Uterus (tissue), 4 donors: Measurements from ENCODE around the gene ZIC4. TPM values are rescaled to one million over a fixed set of nuclear protein-coding genes. Genes with fewer than 3 reads are reported as not detected.

ENCODE experiments used
- DNase-seq, 2 donors: peaks; one replicate each; pipeline ENCODE4 v3.0.0-alpha.2; 2019 to 2020
- H3K27ac ChIP-seq, 2 donors: fragments of 200-600 bp; sonication (generic); 1 replicate in 1 of 2; 2 replicates in 1 of 2; pipeline ENCODE4 v1.5.1; 2016 to 2018
- H3K27me3 ChIP-seq, 2 donors: fragments of 200-600 bp; sonication (generic); one replicate each; pipeline ENCODE4 v1.5.1; 2018 to 2019; ENCODE audit warnings: control low read depth in 1 of 2
- H3K36me3 ChIP-seq, 2 donors: fragments of 200-600 bp; sonication (generic); one replicate each; pipeline ENCODE4 v1.5.1; 2019; ENCODE audit warnings: control low read depth in 1 of 2
- H3K4me1 ChIP-seq, 2 donors: fragments of 200-600 bp; sonication (generic); one replicate each; pipeline ENCODE4 v1.5.1; 2018 to 2019; ENCODE audit warnings: control low read depth in 1 of 2
- H3K4me3 ChIP-seq, 2 donors: fragments of 200-600 bp; sonication (generic); 1 replicate in 1 of 2; 2 replicates in 1 of 2; pipeline ENCODE4 v1.5.1; 2018 to 2019; ENCODE audit warnings: mild to moderate bottlenecking in 1 of 2
- H3K9me3 ChIP-seq, 2 donors: fragments of 200-600 bp; sonication (generic); one replicate each; pipeline ENCODE4 v1.5.1; 2019; ENCODE audit warnings: control low read depth in 1 of 2
- POLR2A ChIP-seq, 2 donors: fragments of 450-650 bp; IDR thresholded peaks; one replicate each; pipeline ENCODE4 v1.6.1; 2016; ENCODE audit warnings: antibody characterized with exemption in 2 of 2, mild to moderate bottlenecking in 1 of 2, moderate library complexity in 1 of 2
- intact Hi-C: fragments of 100-400 bp; cut with DNase I; formaldehyde crosslinking; loops from one replicate; pipeline ENCODE4 v1.15.1; 2023; ENCODE audit warnings: low total_unique reads
- total RNA-seq, 4 donors: library from RNA; depleted of rRNA in 3 of 4; stranded (reverse); fragments of >200 nt in 3 of 4; gene quantifications; one replicate each; pipeline versions ENCODE4 v1.1.0 to v1.2.4, GENCODE V29; 2014 to 2023
- TF ChIP-seq, protein P1 (sequence below), 4 experiments: fragments of 200-600 bp in 2 of 4; fragments of 450-650 bp in 2 of 4; sonication (generic) in 2 of 4; IDR thresholded peaks; one replicate each; pipeline ENCODE4 v1.5.1; 2016 to 2019; ENCODE audit warnings: antibody characterized with exemption in 4 of 4, mild to moderate bottlenecking in 2 of 4, moderate library complexity in 1 of 4
- donor health status: DM: yes; HTN: yes; CAD: no.

The ZIC4 gene
- total RNA-seq, 4 donors from 2014 or later, result not detected

DNA sequence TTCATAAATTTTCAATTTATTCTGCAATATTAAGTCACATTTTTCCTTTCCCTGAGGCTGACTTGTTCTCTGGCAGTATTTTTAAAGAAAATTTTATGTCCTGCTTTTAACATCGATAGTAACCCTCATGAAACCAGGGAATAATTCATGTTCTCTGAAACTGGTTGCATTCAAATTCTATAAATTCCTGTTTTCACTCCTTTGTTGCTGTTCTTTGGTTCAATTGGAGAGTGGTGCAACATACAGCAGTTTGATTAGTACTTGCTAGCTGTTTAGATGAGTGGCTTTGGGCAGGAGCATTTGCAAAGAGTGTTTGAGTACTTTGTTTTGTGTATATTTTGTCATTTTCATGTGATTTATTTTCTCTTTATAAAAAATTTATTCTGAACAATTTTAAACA is 22.0 kb upstream of the ZIC4 start:
- Histone ChIP-seq H3K9me3 (no peaks in the 10 kb centered on the region), H3K36me3 (no peaks in the 10 kb centered on the region), H3K27me3 (peaks cover 10 to 49% of the 10 kb centered on the region in 2 donors), H3K4me3 (no peak overlapping the region), H3K4me1 (no peaks in the 10 kb centered on the region), H3K27ac (no peak overlapping the region)
- no peak for DNase-seq
- no peak for TF ChIP-seq POLR2A (IDR thresholded peaks at IDR 0.05)
- TF ChIP-seq, protein P1, sequence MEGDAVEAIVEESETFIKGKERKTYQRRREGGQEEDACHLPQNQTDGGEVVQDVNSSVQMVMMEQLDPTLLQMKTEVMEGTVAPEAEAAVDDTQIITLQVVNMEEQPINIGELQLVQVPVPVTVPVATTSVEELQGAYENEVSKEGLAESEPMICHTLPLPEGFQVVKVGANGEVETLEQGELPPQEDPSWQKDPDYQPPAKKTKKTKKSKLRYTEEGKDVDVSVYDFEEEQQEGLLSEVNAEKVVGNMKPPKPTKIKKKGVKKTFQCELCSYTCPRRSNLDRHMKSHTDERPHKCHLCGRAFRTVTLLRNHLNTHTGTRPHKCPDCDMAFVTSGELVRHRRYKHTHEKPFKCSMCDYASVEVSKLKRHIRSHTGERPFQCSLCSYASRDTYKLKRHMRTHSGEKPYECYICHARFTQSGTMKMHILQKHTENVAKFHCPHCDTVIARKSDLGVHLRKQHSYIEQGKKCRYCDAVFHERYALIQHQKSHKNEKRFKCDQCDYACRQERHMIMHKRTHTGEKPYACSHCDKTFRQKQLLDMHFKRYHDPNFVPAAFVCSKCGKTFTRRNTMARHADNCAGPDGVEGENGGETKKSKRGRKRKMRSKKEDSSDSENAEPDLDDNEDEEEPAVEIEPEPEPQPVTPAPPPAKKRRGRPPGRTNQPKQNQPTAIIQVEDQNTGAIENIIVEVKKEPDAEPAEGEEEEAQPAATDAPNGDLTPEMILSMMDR (IDR thresholded peaks at IDR 0.05), result no peak
- intact Hi-C loops, result no loop called here

DNA sequence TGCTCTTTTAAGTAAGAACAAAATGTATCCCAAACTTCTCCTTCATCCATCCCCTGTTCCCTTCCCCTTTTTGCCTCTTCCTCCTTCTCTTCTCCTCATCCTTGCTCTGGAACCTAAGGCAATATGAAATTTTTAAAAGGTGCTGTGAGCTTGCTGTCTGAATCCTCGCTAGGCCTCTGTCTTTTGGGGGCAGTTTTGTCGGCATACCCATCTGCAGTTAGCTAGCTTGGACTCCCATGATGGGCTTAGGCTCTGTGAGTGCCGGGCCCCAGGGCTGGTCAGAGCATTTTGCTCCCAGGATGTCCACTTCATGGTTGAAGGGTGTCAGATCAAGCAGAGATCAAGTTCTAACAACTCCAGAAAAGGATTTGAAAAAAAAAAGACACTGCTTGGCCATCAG is 21.4 kb upstream of the ZIC4 start:
- H3K27me3 ChIP-seq, result peaks cover 14 to 55% of the 10 kb centered on the region in 2 donors
- H3K9me3 ChIP-seq, result no peaks in the 10 kb centered on the region
- no peaks in the 10 kb centered on the region for H3K36me3 ChIP-seq
- TF ChIP-seq, protein P1 (IDR thresholded peaks at IDR 0.05), result no peak
- TF ChIP-seq POLR2A (IDR thresholded peaks at IDR 0.05), result no peak
- intact Hi-C loops, result no loop called here
- no peak overlapping the region for H3K27ac ChIP-seq
- no peak for DNase-seq
- no peak overlapping the region for H3K4me3 ChIP-seq
- no peaks in the 10 kb centered on the region for H3K4me1 ChIP-seq

DNA sequence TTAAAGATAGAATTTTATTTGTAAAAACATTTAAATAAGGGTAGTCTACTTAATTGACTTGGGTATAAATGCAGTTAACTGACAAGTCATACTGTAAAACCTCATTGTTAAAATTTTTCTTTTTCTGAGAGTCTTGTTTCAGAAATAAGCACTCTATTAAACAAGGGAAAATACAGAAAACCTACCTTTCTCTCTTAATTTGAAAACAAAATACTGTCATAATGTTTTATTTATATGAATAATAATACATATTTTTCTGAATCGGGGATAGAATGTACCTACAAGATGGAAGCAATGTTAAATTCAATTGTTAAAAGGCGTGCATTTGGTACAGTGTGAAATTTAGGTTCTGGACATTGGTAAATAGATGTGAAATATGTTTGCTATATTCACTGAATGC is 20.6 kb upstream of the ZIC4 start:
- no peaks in the 10 kb centered on the region for H3K36me3 ChIP-seq
- no peaks in the 10 kb centered on the region for H3K9me3 ChIP-seq
- H3K27me3 ChIP-seq, result peaks cover 15 to 63% of the 10 kb centered on the region in 2 donors
- no peak for DNase-seq
- TF ChIP-seq, protein P1 (IDR thresholded peaks at IDR 0.05), result no peak
- TF ChIP-seq POLR2A (IDR thresholded peaks at IDR 0.05), result no peak
- H3K27ac ChIP-seq, result no peak overlapping the region
- H3K4me1 ChIP-seq, result no peaks in the 10 kb centered on the region
- H3K4me3 ChIP-seq, result no peak overlapping the region
- intact Hi-C loops, result no loop called here

DNA sequence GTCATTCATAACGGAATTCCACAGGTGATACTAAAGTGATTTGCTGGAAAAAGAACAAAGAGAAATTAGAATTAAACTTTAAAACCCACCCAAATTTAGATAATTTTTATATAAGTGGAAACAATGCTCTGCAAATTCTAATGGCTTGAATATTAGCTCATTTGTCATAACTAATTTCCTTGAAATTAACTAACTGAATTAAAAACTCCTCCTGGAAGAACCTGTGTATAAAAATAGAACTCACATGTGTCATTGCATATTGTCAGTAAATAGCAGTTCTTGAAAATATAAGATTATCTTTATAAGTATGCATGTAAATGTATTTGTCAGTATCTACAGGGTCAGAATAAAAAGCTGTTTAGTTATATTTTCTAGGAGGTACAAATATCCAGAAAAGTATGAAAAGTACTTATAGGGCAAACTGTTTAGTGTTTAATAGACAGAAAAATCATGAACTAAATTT is 19.1 kb upstream of the ZIC4 start:
- H3K27me3 ChIP-seq, result peaks cover 19 to 78% of the 10 kb centered on the region in 2 donors
- TF ChIP-seq POLR2A (IDR thresholded peaks at IDR 0.05), result no peak
- TF ChIP-seq, protein P1 (IDR thresholded peaks at IDR 0.05), result no peak
- intact Hi-C loops, result no loop called here

GRCh38 chr3:147424581-147425387 is 18.4 kb upstream of the ZIC4 start:
- intact Hi-C loops, result no loop called here
- Histone ChIP-seq H3K27ac (no peak overlapping the region), H3K4me1 (no peaks in the 10 kb centered on the region), H3K4me3 (no peak overlapping the region), H3K36me3 (no peaks in the 10 kb centered on the region), H3K27me3 (peaks cover 23 to 85% of the 10 kb centered on the region in 2 donors), H3K9me3 (no peaks in the 10 kb centered on the region)
- no peak for DNase-seq
- TF ChIP-seq, protein P1 (IDR thresholded peaks at IDR 0.05), result no peak
- no peak for TF ChIP-seq POLR2A (IDR thresholded peaks at IDR 0.05)

More for the DNA sequence above, 19.1 kb upstream of the ZIC4 start:
- no peak overlapping the region for H3K4me3 ChIP-seq
- no peaks in the 10 kb centered on the region for H3K36me3 ChIP-seq
- DNase-seq, result no peak
- H3K27ac ChIP-seq, result no peak overlapping the region
- H3K9me3 ChIP-seq, result no peaks in the 10 kb centered on the region
- H3K4me1 ChIP-seq, result no peaks in the 10 kb centered on the region
